SJSA1 (cell line): ENCODE measurements around the gene TMEM236. TPM values are rescaled to one million over a fixed set of nuclear protein-coding genes. Genes with fewer than 3 reads are reported as not detected.

Experiments
- DNase-seq, 2 experiments: peaks; one replicate each; pipeline ENCODE4 v3.0.0-alpha.2; 2015 to 2020; ENCODE audit warnings: low spot score in 2 of 2, low read depth in 1 of 2
- H3K27ac ChIP-seq: fragments of 250-450 bp; sonication (Bioruptor Pico); 2 replicates; pipeline ENCODE4 v1.5.1; 2020; ENCODE audit warnings: mild to moderate bottlenecking, moderate library complexity
- H3K27me3 ChIP-seq: fragments of 250-450 bp; sonication (Bioruptor Pico); replicated peaks from 2 replicates; pipeline ENCODE4 v1.5.1; 2020; ENCODE audit warnings: mild to moderate bottlenecking, moderate library complexity
- H3K36me3 ChIP-seq: fragments of 250-450 bp; sonication (Bioruptor Pico); 2 replicates; pipeline ENCODE4 v1.5.1; 2020; ENCODE audit warnings: mild to moderate bottlenecking
- H3K4me1 ChIP-seq: fragments of 250-450 bp; sonication (Bioruptor Pico); replicated peaks from 2 replicates; pipeline ENCODE4 v1.6.1; 2021; ENCODE audit warnings: mild to moderate bottlenecking
- H3K4me3 ChIP-seq: fragments of 250-450 bp; sonication (Bioruptor Pico); 2 replicates; pipeline ENCODE4 v1.5.1; 2020; ENCODE audit warnings: mild to moderate bottlenecking
- H3K9me3 ChIP-seq: fragments of 250-450 bp; sonication (Bioruptor Pico); replicated peaks from 2 replicates; pipeline ENCODE4 v1.5.1; 2020; ENCODE audit warnings: mild to moderate bottlenecking
- total RNA-seq: library from RNA; depleted of rRNA; stranded (reverse); fragments of >200 nt; shearing (Covaris generic); gene quantifications from 2 replicates; pipeline ENCODE4 v1.2.3, GENCODE V29; 2014; rRNA removed

The TMEM236 gene
- total RNA-seq, 1 experiment from 2014 or later: 0.08 TPM

GRCh38 chr10:17833656-17834055, 81.7 kb downstream of the TMEM236 start:
- H3K36me3 ChIP-seq: no peaks in the 10 kb centered on the region
- DNase-seq: no peak
- H3K27ac ChIP-seq: no peak overlapping the region
- peaks cover 30% of the 10 kb centered on the region for H3K4me1 ChIP-seq
- no peaks in the 10 kb centered on the region for H3K9me3 ChIP-seq
- no peak overlapping the region for H3K4me3 ChIP-seq
- H3K27me3 ChIP-seq: no peaks in the 10 kb centered on the region

GRCh38 chr10:17835688-17836087, 83.7 kb downstream of the TMEM236 start:
- Histone ChIP-seq H3K27me3 (no peaks in the 10 kb centered on the region), H3K27ac (peak overlapping the region; percentile 87), H3K36me3 (no peaks in the 10 kb centered on the region), H3K4me3 (no peak overlapping the region), H3K9me3 (no peaks in the 10 kb centered on the region), H3K4me1 (peaks cover 33% of the 10 kb centered on the region)
- DNase-seq: peak; percentile 91 to 92

DNA sequence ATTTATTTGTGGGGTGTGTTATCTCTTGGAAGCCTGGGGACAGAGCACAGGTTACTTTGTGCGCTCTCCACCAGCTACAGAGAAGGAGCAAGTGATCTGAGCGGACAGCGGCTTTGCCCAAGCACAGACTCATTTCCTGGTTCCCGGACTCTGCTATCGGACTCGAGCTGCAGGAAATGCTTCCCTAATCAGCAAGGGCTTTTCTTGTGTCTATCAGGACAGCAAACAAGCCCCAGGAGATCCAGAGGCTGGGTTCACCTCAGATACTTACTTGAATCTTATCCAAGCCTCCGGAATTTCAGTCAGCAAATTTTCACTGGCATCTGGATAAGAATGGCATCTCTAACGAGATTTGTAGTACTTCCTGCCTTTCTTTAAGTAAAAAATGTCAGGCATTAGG, 84.9 kb downstream of the TMEM236 start:
- Histone ChIP-seq H3K27ac (peak overlapping the region; percentile 87), H3K4me3 (peak overlapping the region; percentile 5; the same call in 1 of the 2 replicates), H3K4me1 (peaks cover 37% of the 10 kb centered on the region), H3K27me3 (no peaks in the 10 kb centered on the region), H3K9me3 (no peaks in the 10 kb centered on the region), H3K36me3 (no peaks in the 10 kb centered on the region)
- peak; percentile 66 to 69 for DNase-seq

DNA sequence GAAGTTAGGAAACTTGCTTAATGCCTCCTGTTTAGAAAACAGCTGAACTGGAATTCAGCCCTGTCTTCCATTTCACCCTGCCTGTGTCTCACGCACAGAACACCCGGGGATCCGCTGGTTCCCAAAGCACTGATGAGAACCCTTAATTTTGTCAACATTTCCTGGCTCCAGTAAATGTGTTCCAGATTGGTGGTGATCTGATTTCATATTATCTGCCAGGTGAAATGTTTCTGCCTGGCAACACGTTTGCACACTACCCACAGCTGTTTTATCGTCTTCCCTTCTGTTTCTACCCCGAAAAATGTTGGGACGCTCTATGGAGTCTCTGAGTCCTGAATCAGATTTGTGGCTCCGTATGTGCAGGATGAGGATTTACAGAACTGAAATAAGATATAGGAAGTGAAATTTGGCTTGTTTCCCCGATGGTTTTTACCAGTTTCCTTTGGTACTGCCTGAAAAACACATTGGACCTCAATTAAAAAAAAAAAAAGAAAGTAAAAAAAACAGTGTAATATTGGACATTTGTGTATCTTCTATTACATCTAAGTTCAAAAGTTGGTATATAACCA, 86.2 kb downstream of the TMEM236 start:
- no peaks in the 10 kb centered on the region for H3K36me3 ChIP-seq
- no peak overlapping the region for H3K27ac ChIP-seq
- DNase-seq: no peak
- no peak overlapping the region for H3K4me3 ChIP-seq
- H3K9me3 ChIP-seq: no peaks in the 10 kb centered on the region
- H3K27me3 ChIP-seq: no peaks in the 10 kb centered on the region
- H3K4me1 ChIP-seq: peaks cover 37% of the 10 kb centered on the region

DNA sequence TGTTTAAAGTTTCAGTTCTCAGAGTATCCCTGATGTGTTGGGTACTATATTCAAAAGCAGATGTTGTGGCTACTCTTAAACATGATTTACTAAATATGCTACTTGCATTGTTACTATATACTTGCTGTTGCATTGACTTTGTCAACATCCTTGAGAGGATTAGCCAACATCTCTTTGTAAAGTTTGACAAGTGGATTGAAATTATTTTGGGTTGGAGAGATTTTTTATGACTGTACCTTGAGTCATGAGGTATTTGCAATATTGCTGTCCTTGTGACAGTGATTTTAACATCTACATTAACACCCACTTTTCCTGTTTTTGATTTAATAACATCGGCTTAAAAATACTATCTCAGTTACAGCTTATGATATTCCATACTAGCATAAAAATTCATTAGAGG, 89.0 kb downstream of the TMEM236 start:
- DNase-seq: no peak
- Histone ChIP-seq H3K27ac (no peak overlapping the region), H3K4me1 (peaks cover 23% of the 10 kb centered on the region), H3K9me3 (no peaks in the 10 kb centered on the region), H3K27me3 (no peaks in the 10 kb centered on the region), H3K4me3 (no peak overlapping the region), H3K36me3 (no peaks in the 10 kb centered on the region)

DNA sequence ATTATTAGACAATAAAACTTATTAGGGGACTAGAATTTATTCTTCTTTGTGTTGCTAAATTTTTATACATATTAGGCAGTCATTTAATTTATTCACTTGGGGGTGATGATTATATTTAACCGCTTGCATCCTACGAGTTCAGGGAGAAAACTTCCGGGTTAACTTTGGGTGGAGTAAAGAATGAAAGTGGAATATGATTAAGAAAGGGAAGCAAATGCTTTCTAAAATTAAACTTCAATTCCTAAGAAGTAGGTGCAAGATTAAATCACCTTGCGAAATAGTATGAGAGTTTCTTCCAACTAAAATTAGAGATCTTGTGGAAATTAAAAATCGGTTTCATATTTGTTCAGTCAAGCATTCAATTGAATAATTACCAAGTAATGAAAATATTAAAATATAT, 90.6 kb downstream of the TMEM236 start:
- Histone ChIP-seq H3K27ac (no peak overlapping the region), H3K4me1 (peaks cover 9% of the 10 kb centered on the region), H3K36me3 (no peaks in the 10 kb centered on the region), H3K27me3 (no peaks in the 10 kb centered on the region), H3K9me3 (no peaks in the 10 kb centered on the region), H3K4me3 (no peak overlapping the region)
- DNase-seq: no peak

- no peaks in the 10 kb centered on the region for H3K27me3 ChIP-seq
- DNase-seq: peak in 1 of 2 experiments; percentile 36
These were observed 95.7 kb downstream of the TMEM236 start for GRCh38 chr10:17847585-17848296.

GRCh38 chr10:17848646-17849045, 96.6 kb downstream of the TMEM236 start:
- Histone ChIP-seq H3K9me3 (no peaks in the 10 kb centered on the region), H3K4me1 (no peaks in the 10 kb centered on the region), H3K27ac (no peak overlapping the region), H3K4me3 (no peak overlapping the region), H3K36me3 (no peaks in the 10 kb centered on the region), H3K27me3 (no peaks in the 10 kb centered on the region)
- no peak for DNase-seq

More at GRCh38 chr10:17847585-17848296, 95.7 kb downstream of the TMEM236 start:
- Histone ChIP-seq H3K36me3 (no peaks in the 10 kb centered on the region), H3K4me1 (no peaks in the 10 kb centered on the region), H3K9me3 (no peaks in the 10 kb centered on the region), H3K4me3 (no peak overlapping the region), H3K27ac (no peak overlapping the region)

Other genes starting within 250 kb of the TMEM236 start
- 105 and 139 TPM in 2 replicates for gene HACD1, start 134.8 kb upstream of the TMEM236 start, total RNA-seq
- gene STAM, start 108.0 kb upstream of the TMEM236 start, total RNA-seq: 20.0 and 33.8 TPM in 2 replicates
- gene MRC1, start 57.1 kb downstream of the TMEM236 start, total RNA-seq: not detected in 2 replicates
- not detected in 2 replicates for gene SLC39A12, start 199.7 kb downstream of the TMEM236 start, total RNA-seq